GM18508 (cell line): ENCODE results near the gene KCNG1.

Experiments used
- ATAC-seq: cut with Tn5 transposase; IDR thresholded peaks from one replicate; pipeline ENCODE4 v1.9.1; 2021; ENCODE audit warnings: moderate number of reproducible peaks; ENCODE audit not compliant: insufficient read depth, unreplicated experiment

The KCNG1 gene

DNA sequence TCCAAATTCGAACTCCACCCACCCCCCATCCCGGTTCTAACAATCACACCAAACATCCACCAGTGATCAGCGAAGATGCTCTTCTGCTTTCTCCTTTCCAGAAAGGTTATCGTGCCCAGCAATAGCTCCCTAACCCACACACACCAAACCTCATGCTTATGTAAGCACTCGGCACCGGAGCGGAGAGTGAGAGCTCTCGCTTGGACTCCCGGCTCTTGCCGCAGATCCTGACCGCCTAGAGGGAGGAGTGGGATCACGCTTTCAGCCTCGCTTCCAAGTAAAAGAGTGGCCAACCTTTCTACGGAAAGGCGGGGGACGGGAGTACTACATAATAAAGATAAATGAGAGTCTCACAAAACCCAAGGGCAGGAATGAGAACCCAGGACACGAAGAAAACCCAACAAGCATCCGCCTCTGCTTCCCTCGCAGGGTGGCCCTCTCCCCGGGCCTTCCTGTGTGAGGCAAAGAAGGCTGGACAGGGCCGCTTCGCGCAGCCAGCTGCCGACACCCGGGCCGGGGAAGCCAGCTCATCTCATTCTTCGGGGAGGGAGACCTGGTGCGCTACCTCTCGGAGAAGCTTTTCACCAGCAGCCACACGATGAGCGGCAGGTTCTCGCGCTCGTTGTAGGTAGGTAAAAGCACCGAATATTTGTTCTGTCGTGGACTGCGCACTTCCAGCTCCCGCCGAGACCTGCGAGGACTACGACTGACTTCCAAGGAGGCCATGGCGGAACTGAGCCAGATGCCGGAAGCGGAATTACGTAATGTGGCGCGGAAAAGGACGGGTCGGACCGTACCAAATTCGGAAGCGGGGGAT is 64.9 kb downstream of the KCNG1 start, which contains the start of gene DPM1:
Gene DPM1, minus strand, starts transcription at position 735 of the 817 bp plus-strand sequence. Its CDS starts 9 bp downstream, at position 726.
- ATAC-seq, result peak; percentile 37

DNA sequence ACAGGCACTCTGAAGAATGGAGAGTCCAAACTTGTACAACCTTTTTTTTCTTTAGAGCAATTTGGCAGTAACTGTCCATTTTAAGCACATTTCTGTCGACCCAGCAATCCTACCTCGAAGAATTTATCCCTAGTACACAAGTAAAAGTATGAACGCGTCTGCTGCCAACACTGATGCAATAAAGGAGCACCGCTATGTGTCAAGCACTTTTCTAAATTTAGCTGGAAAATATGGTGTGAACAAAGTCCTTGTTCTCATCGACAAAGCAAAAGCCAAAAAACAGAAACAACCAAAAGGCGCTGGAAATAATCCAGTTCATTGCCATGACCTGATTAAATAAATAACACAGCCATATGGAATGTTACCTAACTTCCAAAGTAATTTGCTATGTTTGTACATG is 65.6 kb downstream of the KCNG1 start:
- no peak for ATAC-seq

DNA sequence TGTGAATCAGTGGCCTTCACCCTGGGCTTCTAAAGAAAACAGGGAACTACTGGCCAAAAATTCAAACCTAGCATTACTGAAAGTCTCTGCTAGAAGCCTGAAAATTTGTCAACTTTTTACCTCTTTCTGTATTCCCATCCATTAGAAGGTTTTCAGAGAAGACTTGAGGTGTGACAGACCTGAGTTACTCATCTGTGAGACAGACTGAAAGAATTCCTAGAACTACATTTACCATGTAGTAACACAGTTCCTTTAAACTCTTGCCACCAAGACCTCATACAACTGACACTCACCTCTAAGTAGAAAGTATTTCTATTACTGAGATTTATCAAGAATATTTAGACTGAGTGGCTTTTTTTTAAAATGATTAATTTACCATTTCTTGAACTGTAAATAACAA is 69.1 kb downstream of the KCNG1 start:
- ATAC-seq, result no peak
